Retinal pigment epithelial cell (primary cell): ENCODE measurements around the gene ZNF462.

ENCODE experiments used
- DNase-seq: peaks from one replicate; pipeline ENCODE4 v3.0.0-alpha.2; 2010; ENCODE audit warnings: low read depth
- H3K4me3 ChIP-seq: 2 replicates; pipeline ENCODE4 v1.5.1; 2011; ENCODE audit warnings: mild to moderate bottlenecking, low read length, control low read depth, moderate library complexity
- TF ChIP-seq, protein P1 (sequence below): conservative IDR thresholded peaks from 2 replicates; pipeline ENCODE4 v1.5.1; 2011; ENCODE audit warnings: low read depth, low read length, control low read depth, inconsistent platforms

Gene ZNF462

GRCh38 chr9:106866243-106866642, 3.3 kb downstream of the ZNF462 start:
- H3K4me3 ChIP-seq, result no peak overlapping the region
- DNase-seq, result no peak
- TF ChIP-seq, protein P1, sequence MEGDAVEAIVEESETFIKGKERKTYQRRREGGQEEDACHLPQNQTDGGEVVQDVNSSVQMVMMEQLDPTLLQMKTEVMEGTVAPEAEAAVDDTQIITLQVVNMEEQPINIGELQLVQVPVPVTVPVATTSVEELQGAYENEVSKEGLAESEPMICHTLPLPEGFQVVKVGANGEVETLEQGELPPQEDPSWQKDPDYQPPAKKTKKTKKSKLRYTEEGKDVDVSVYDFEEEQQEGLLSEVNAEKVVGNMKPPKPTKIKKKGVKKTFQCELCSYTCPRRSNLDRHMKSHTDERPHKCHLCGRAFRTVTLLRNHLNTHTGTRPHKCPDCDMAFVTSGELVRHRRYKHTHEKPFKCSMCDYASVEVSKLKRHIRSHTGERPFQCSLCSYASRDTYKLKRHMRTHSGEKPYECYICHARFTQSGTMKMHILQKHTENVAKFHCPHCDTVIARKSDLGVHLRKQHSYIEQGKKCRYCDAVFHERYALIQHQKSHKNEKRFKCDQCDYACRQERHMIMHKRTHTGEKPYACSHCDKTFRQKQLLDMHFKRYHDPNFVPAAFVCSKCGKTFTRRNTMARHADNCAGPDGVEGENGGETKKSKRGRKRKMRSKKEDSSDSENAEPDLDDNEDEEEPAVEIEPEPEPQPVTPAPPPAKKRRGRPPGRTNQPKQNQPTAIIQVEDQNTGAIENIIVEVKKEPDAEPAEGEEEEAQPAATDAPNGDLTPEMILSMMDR, result no peak

- TF ChIP-seq, protein P1, result no peak
- DNase-seq, result no peak
- H3K4me3 ChIP-seq, result no peak overlapping the region
Observed at GRCh38 chr9:106867286-106867685, 4.3 kb downstream of the ZNF462 start.

GRCh38 chr9:106868087-106868486, 5.1 kb downstream of the ZNF462 start:
- TF ChIP-seq, protein P1, result no peak
- DNase-seq, result no peak
- no peak overlapping the region for H3K4me3 ChIP-seq

DNA sequence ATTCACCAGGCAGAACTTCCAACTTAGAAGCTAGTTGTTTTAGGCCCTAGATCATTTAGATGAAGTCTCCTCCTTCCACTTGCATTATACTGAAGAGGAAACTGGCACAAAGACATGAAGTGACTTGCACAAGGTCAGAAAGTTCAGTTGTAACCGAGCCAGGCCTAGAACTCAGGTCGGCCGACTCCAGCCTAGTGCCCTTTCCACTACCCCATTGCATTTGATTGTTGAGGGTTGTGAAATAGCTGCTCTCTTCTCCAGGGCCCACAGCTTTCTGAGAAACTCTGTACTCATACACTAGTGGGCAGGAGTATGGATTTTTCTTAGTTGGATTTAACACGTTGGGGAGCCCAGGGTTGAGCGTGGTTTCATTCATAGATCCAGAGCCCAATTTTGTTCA, 5.6 kb downstream of the ZNF462 start:
- H3K4me3 ChIP-seq, result no peak overlapping the region
- DNase-seq, result no peak
- TF ChIP-seq, protein P1, result no peak

- H3K4me3 ChIP-seq, result no peak overlapping the region
- TF ChIP-seq, protein P1, result no peak
- DNase-seq, result no peak
Observed at GRCh38 chr9:106869028-106869427, 6.1 kb downstream of the ZNF462 start.

- no peak for DNase-seq
- no peak overlapping the region for H3K4me3 ChIP-seq
- TF ChIP-seq, protein P1, result no peak
Observed at GRCh38 chr9:106869458-106869857, 6.5 kb downstream of the ZNF462 start.

- no peak for DNase-seq
- TF ChIP-seq, protein P1, result no peak
- H3K4me3 ChIP-seq, result no peak overlapping the region
Observed at GRCh38 chr9:106872641-106873040, 9.7 kb downstream of the ZNF462 start.
